GM18520 (cell line): ENCODE results near the gene NCAPH2.
"Not testable (repeated sequence)": the region's sequence is repeated elsewhere in the genome, so short reads cannot be mapped to it uniquely, and the experiment has no call there.

ENCODE experiments used
- ATAC-seq: cut with Tn5 transposase; IDR thresholded peaks from one replicate; pipeline ENCODE4 v1.9.1; 2021; ENCODE audit not compliant: unreplicated experiment

Gene NCAPH2

DNA sequence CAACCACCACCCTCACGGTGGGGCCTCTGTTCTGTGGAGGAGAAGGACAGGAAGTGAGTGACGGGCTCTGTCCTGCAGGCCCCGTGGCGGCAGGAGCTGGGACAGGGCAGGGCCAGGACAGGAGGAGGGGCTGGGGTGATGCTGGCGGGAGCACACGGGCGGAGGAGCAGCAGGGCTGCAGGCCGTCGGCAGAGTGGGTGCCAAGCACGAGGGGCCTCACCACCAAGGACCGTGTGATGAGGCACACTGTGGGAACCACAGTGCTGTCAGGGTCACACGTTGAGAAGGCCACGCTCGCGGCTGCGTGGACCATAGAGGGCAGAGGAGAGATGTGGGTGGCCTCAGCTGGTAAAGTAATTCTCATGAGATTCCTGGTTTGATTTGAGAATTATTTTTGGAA lies 8.9 kb downstream of the NCAPH2 start:
- no peak for ATAC-seq

DNA sequence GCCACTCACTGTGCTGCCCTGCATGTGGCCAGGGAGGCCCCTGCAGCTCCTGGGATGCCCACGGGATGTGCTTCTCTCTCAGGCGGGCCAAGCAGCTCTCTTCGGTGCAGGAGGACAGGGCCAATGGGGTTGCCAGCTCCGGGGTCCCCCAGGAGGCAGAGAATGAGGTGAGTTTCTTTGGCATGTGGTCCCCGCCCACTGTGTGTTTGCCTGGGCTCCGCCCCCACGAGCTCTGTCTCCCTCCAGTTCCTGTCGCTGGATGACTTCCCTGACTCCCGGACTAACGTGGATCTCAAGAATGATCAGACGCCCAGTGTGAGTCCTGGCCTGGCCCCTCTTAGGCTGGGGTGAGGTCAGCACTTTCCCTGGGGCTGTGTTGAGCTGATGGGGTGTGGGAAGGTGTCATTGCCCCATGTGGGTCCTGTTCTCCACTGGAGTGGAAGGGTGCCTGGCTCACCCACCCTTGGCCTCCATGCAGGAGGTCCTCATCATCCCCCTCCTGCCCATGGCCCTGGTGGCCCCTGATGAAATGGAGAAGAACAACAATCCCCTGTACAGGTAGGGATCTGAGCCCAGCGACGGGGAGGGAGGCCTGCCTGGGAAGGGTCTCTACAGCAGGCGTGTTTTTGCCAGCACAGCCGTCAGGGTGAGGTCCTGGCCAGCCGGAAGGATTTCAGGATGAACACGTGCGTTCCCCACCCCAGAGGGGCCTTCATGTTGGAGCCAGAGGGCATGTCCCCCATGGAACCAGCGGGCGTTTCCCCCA lies 9.7 kb downstream of the NCAPH2 start:
- no peak for ATAC-seq

DNA sequence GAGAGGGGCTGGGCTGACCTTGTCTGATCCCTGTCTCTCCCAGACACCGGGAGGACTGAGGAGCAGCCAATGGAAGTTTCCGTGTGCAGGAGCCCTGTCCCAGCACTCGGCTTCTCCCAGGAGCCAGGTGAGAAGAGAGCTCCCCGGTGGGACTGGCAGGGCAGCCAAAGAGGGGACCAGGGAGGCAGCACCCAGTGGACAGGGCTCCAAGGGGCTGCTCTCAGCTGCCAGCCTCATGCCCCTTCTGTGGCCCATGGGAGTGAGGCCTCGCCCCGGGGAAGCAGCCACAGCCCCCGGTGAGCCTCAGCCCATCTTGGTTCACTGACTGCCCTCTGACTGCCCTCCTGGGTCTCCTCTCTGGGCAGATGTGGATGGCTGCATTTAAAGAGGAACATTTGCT lies 10.6 kb downstream of the NCAPH2 start:
- no peak for ATAC-seq

- no peak for ATAC-seq
These were observed 11.1 kb downstream of the NCAPH2 start for GRCh38 chr22:50519151-50519550.

DNA sequence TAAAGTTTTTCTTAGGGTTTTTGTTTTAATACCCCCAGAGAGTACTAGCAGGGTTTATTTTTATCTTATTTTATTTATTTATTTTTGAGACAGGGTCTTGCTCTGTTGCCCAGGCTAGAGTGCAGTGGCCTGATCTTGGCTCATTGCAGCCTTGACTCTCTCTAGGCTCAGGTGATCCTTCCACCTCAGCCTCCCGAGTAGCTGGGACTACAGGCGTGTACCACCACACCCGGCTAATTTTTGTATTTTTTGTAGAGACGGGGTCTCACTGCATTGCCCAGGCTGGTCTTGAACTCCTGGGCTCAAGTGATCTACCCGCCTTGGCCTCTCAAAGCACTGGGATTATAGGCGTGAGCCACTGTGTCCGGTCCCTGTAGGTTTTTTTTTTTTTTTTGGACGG lies 12.2 kb downstream of the NCAPH2 start:
- not testable (repeated sequence) for ATAC-seq

DNA sequence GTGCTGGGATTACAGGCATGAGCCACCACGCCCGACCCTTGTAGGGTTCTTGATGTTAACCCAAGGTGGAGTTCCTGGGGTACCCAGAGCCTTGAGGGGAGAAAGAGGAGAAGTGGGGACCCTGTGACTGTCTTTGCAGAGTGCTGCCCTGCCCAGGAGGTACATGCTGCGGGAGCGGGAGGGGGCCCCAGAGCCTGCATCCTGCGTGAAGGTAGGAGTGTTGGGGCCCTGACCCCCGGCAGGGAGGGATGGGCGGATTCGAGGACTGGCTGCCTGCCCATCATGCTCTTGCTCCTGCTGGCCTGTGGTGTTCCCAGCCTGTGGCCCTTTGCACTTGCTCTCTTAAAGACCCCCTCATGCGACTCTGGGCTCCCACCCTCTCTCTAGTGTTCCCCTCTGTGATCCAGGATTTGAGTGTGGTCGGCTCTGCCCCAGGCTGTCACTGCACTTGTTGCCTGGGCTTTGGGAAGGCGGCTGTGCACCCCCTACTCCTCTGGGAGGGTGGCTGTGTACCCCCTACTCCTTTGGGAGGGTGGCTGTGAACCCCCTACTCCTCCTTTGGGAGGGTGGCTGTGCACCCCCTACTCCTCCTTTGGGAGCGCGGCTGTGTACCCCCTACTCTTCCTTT lies 12.9 kb downstream of the NCAPH2 start:
- no peak for ATAC-seq

DNA sequence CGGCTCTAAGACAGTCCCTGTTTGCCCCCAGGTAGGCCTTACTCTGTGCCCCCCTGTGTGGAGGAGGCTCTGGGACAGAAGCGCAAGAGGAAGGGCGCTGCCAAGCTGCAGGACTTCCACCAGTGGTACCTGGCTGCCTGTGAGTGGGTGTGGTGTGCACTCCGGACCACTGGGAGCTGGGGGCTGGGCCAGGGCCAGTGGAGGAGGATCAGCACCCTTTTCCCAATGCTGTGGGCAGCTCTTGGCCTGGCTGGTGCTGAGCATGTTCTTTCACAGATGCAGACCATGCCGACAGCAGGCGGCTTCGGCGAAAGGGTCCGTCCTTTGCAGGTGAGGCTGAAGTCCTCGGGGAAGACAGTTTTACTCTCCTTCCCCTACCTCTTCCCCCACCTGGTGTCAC lies 13.7 kb downstream of the NCAPH2 start:
- ATAC-seq: no peak

- ATAC-seq: no peak
These were observed 14.3 kb downstream of the NCAPH2 start for GRCh38 chr22:50522208-50522805.

- ATAC-seq: no peak
These were observed 14.9 kb downstream of the NCAPH2 start for GRCh38 chr22:50522806-50523438.

- ATAC-seq: no peak
These were observed 15.4 kb downstream of the NCAPH2 start for GRCh38 chr22:50523458-50523805.

DNA sequence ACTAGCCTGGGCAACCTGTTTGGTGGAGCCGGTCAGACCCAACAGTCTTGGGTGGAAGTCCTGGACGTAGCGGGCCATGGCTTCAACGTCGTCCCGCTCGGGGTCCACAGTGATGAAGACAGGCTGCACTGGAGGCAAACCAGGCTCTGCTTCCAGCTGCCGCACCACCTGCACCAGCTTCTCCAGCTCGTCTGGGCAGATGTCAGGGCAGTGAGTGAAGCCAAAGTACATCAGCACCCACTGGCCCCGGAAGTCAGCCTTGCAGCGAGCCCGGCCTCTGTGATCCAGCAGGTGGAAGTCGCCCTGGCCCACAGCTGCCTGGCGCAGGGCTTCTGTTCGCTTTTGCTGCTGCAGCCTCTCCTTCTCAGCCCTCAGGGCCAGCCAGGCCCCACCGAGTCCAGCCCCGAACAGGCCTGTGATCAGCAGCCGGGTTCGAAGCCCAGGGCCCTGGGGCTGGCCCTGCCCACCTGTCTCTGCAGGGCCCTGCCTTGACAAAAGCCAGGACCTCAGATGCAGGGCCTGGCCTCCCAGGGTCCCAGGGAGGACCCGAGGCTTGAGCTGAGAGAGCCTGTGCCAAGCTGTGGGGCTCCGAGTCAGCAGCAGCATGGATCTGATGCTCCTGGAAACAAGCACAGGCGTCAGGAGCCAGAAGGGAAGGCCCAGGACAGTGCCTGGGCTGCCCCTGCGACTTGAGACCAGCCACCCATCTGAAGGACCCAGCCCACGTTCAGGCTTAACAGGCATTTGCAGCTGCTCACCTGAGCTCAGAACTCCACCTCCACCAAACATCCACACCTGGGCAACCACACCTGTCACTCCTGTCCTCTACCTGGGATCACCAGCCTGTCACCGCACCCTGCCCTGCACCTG lies 16.0 kb downstream of the NCAPH2 start:
- ATAC-seq: no peak

GRCh38 chr22:50524676-50525103 lies 16.7 kb downstream of the NCAPH2 start:
- ATAC-seq: no peak

GRCh38 chr22:50525104-50525857 lies 17.3 kb downstream of the NCAPH2 start, which contains the start of gene SCO2:
TSS of gene SCO2 (minus strand) at chr22:50525598. CDS start at chr22:50524411, 1,187 bp downstream.
- ATAC-seq: peak; percentile 31

- no peak for ATAC-seq
These were observed 17.8 kb downstream of the NCAPH2 start for GRCh38 chr22:50525858-50526107.

DNA sequence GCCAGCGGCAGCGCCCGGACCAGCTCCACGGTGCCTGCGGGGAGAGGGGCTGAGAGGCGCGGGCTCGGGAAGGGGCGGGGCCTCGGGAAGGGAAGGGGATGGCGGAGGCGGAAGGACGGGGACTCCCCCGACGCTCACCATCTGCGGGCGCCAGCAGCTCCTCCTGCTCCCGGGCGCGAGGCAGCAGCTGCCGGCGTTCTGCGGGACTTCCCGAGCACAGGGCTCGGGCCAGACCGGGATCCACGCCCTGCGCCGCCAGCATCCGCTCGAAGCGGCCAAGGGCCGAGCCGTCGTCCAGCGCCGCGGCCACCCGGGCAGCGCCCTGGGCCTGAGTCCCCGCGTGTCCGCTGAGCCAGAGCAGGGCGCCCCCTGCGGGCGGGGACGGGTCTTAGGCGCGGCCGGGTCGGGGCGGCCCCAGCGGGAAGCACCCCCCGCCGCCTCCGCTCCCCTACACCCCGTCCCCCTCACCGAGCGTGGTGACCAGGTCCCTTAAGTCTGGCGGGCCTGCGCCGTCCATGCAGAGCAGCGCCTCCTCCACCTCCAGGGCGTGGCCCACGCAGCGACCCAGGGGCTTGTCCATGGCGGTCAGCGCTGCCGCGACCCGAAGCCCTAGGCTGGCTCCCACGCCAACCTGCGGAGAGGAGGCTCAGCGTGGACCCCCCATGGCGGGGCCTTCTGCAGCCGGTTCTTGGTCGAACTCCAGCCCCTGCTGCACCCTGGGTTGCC lies 18.2 kb downstream of the NCAPH2 start:
- peak; percentile 23 for ATAC-seq

- ATAC-seq: no peak
These were observed 19.1 kb downstream of the NCAPH2 start for GRCh38 chr22:50526834-50527801.

DNA sequence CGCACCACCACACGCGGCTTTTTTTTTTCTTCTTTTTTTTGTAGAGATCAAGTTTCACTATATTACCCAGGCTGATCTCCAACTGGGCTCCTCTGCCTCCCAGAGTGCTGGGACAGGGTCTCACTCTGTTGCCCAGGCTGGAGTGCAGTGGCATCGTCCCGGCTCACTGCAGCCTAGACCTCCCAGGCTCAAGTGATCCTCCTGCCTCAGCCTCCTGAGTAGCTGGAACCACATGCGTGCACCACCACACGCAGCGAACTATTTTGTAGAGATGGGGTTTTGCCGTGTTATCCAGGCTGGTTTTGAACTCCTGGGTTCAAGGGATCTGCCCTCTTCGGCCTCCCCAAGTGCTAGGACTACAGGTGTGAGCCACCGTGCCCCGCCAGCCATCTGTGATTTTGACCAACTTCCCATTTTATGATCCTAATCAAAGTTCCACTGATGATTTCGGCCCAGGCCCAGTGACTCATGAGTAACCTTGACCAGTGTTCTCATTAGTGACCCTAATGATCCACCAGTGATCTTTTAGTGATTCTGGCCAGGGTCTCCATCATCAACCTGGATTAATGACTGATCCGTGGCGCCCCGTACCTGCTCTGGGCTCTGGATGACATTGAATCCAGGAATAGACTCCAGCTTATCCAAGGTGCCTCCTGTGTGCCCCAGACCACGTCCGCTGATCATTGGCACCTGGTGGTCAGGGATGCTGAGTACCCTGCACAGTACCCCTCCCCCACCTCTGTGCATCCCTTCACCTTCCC lies 20.1 kb downstream of the NCAPH2 start:
- ATAC-seq: no peak
